ENCODE results near the gene BRIP1. TPM values are rescaled to one million over a fixed set of nuclear protein-coding genes. Genes with fewer than 3 reads are reported as not detected.
A peak's percentile ranks its signal among the peaks of the same experiment; 100 is the strongest.

The BRIP1 gene
- total RNA-seq, 1 experiment from 2014 or later = 20.2 TPM

- no peak overlapping the region for H2BK5ac ChIP-seq (ENCODE audit: insufficient read length, low read length)
- no peak overlapping the region for H4K8ac ChIP-seq (replicated peaks; ENCODE audit: insufficient read length, low read depth, low read length)
- H2BK120ac ChIP-seq (ENCODE audit: low read depth, low read length, poor library complexity, severe bottlenecking) = no peak overlapping the region
- Mint-ChIP-seq H3K27me3 (ENCODE audit: low read depth) (no peaks in the 10 kb centered on the region; the same call in 1 of the 2 replicates), H3K27ac (no peak overlapping the region), H3K36me3 (ENCODE audit: insufficient read depth in 1 of 3, low read depth in 3 of 3) (no peaks in the 10 kb centered on the region), H3K9me3 (peaks cover 3 to 4% of the 10 kb centered on the region in 2 experiments), H3K4me1 (no peaks in the 10 kb centered on the region), H3K4me3 (no peak overlapping the region)
- no peak overlapping the region for H3K9ac ChIP-seq (ENCODE audit: extremely low read depth, insufficient read length, low read length)
- no peaks in the 10 kb centered on the region for H3K27me3 ChIP-seq (ENCODE audit: insufficient read depth, low read length)
- H3K56ac ChIP-seq (ENCODE audit: insufficient read length, low read depth, low read length) = no peak overlapping the region
- no peak overlapping the region for H2BK12ac ChIP-seq (ENCODE audit: insufficient read length, low read depth, low read length)
- H2BK15ac ChIP-seq (ENCODE audit: low read depth, low read length) = no peak overlapping the region
- no peak overlapping the region for H3K23ac ChIP-seq (ENCODE audit: insufficient read length, low read depth, low read length)
- H4K20me1 ChIP-seq (ENCODE audit: control insufficient read depth, insufficient read depth, insufficient read length) = no peaks in the 10 kb centered on the region
- no CpG with 5 or more reads among the region's 3 CpGs for WGBS (ENCODE audit: extremely low coverage, insufficient read length, low lambda C conversion rate)
- H4K91ac ChIP-seq (ENCODE audit: insufficient read length, low read depth, low read length) = no peak overlapping the region
- no peak overlapping the region for H3K27ac ChIP-seq (ENCODE audit: insufficient read length, low read depth, low read length)
- DNase-seq = peak; percentile 54
- no peaks in the 10 kb centered on the region for H3K23me2 ChIP-seq (ENCODE audit: insufficient read length, low read depth, low read length, poor library complexity, severe bottlenecking)
- no peak overlapping the region for H4K5ac ChIP-seq (ENCODE audit: insufficient read length, low read depth, low read length)
- no peak overlapping the region for H3K4ac ChIP-seq (ENCODE audit: low read depth, low read length)
- no peak overlapping the region for H3K14ac ChIP-seq (ENCODE audit: insufficient read depth, low read length)
- H3K79me1 ChIP-seq (ENCODE audit: insufficient read depth, low read depth, low read length, poor library complexity, severe bottlenecking) = no peaks in the 10 kb centered on the region
- no peak overlapping the region for H2AK5ac ChIP-seq (ENCODE audit: insufficient read length, low read length)
- H2AFZ ChIP-seq (ENCODE audit: low read length) = no peak overlapping the region
- H3T11ph ChIP-seq (ENCODE audit: low read length) = no peak overlapping the region
- no peaks in the 10 kb centered on the region for H3K4me1 ChIP-seq (ENCODE audit: insufficient read depth, low read length)
- TF ChIP-seq CTCF (conservative IDR thresholded peaks at IDR 0.05) = peak; percentile 91
- H3K4me2 ChIP-seq (ENCODE audit: insufficient read depth, insufficient read length, low read length) = no peak overlapping the region
- no peak overlapping the region for H2BK20ac ChIP-seq (ENCODE audit: low read depth, low read length, poor library complexity, severe bottlenecking)
- H3K79me2 ChIP-seq (ENCODE audit: insufficient read depth, low read length) = no peaks in the 10 kb centered on the region
- no peak overlapping the region for H3K18ac ChIP-seq (ENCODE audit: insufficient read length, low read depth, low read length)
- no peaks in the 10 kb centered on the region for H3K9me3 ChIP-seq (ENCODE audit: control insufficient read depth, low read depth, low read length)
Measured at GRCh38 chr17:61635913-61636432, 227.4 kb downstream of the BRIP1 start.
